Activated naive CD4-positive, alpha-beta T cell treated with anti-CD3 and anti-CD28 coated beads, Interleukin-2, amount 50 U/mL, for 16 hours (primary cell): ENCODE results near the gene STX12.
"Not testable (repeated sequence)": the region's sequence is repeated elsewhere in the genome, so short reads cannot be mapped to it uniquely, and the experiment has no call there.

ENCODE experiments used
- DNase-seq: peaks from one replicate; pipeline ENCODE4 v3.0.0-alpha.2; 2020

Gene STX12

DNA sequence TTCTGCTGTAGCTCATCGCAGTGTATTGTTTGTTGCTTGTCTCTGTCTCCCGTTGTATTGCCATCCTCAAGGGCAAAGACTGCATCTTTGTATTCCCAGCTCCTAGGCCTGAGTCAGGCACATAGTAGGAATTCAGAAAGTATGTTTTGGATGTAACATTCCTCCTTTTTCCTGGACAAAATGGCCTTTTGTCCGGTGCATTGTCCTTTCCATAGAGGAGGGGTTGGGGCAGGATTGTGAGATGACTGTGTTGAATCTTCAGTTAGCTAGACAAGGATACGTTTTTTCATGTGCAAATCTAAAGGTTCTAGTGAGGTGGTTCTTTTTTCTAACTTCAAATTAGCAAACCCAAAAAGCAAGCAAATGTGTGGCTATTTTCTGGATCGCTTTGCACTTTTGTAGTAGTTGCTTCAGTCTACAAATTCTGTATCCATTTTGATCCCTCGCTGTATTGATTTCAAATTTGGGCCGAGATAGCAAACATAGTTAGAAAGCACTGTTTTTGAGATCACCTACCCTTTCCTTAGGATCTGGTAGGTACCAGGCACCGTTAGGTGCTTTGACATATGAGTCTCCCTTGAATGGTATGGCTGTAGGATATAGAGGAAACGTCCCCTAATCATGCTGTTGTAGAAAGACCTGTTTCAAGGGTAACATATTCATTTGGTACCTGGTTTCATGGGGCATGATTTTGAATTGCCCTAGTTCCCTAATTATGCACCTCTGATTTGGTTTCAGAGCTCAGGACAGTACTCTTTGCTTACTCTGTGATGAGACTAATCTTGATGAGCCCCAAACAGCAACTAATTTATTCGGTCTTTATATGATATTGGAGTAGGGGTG is 58.8 kb downstream of the STX12 start:
- no peak for DNase-seq

DNA sequence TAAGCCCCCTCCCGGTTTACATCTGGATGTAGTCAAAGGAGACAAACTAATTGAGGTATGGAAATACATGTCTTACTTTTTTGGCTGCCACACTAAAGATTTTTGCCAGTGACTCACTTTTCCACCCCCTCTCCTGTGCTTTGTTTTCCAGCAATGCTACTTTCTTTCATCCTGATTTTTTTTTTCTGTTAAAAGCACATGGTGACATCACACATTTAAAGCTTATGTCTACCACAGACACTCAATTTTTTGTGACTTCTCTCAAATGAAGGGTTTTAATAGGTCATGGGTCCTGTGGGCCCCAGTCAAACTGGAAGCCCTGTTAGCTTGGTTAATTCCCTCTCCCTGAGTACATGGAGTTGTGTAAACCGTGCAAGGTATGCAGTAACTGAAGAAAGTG is 59.7 kb downstream of the STX12 start:
- DNase-seq, result no peak

DNA sequence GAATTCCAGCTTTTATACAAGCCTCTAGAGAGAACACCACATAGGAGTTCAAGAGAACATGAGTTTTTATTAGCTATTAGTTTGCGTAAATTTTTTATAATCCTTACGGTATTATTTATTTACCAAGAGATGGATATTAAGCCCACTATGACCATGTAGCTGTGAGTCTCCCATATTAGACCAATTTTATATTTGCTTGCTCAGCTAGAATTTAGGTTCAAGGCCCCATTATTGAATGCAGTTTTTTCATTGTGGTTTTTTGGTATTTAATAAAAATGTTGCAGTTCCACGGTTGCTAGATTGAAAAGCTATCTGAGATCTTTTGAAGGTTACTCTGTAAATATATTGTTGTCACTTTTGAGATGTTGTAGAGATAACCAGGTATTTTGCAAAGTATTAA is 60.5 kb downstream of the STX12 start:
- no peak for DNase-seq

DNA sequence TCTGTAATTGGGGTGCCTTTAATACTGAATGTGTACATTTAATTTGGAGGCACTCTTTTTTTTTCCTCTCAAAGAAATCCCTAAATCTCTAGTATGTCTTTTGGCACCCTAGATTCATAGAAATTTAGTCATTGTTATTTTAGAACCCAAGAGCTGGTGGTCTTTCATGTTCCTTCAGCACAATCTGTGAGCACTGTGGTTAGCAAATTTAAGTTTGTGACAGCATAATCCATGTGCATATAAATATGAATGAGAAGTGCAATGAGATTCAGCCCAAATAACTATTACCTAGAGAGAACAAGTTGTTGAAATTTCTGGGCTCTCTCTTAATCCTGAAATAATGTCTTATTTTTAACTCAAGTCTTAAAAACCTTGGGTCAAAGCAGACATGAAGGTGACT is 62.0 kb downstream of the STX12 start:
- no peak for DNase-seq

DNA sequence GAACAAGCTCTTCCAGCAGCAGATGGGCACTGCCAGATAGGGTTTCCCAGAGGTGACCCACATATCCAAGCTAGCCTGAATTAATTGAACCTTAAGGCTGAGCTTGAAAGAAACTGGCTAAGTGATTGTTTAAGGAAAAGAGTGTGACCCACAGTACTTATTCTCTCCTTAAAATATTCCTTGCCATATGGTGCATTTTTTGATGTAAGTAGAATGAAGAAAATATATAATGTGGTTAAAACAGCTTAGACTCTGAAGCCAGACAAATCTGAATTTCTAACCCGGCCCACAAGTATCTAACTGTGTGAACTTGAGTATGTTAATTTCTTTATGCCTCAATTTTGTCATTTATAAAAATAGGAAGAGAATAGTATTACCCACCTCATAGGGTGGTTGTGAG is 62.5 kb downstream of the STX12 start:
- no peak for DNase-seq

DNA sequence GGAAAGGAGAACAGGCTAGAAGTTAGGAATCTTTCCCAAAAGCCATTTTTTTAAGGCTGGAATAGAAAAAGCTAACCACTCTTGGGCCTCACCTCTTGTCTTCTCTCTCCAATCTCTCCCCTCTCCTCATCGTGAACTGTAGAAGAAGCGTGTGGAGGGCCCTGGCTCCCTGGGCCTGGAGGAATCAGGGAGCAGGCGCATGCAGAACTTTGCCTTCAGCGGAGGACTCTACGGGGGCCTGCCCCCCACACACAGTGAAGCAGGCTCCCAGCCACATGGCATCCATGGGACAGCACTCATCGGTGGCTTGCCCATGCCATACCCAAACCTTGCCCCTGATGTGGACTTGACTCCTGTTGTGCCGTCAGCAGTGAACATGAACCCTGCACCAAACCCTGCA is 76.9 kb downstream of the STX12 start:
- DNase-seq, result no peak

DNA sequence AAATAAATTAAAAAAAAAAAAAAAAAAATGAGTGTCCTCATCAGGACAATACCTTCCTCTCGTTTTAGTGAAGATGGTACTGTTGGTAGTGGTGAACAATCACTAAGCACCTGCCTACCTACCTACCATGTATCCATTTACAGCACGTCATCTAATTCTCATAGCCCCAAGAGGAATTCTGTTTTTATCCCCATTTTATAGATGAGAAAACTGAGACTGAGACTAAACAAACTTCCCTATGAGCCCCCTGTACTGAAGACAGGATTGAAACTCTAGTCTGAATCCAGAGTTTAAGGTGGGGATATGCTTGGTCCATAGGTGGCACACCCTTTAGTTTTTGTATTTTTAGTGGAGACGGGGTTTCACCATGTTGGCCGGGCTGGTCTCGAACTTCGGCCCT is 82.1 kb downstream of the STX12 start:
- DNase-seq, result no peak

DNA sequence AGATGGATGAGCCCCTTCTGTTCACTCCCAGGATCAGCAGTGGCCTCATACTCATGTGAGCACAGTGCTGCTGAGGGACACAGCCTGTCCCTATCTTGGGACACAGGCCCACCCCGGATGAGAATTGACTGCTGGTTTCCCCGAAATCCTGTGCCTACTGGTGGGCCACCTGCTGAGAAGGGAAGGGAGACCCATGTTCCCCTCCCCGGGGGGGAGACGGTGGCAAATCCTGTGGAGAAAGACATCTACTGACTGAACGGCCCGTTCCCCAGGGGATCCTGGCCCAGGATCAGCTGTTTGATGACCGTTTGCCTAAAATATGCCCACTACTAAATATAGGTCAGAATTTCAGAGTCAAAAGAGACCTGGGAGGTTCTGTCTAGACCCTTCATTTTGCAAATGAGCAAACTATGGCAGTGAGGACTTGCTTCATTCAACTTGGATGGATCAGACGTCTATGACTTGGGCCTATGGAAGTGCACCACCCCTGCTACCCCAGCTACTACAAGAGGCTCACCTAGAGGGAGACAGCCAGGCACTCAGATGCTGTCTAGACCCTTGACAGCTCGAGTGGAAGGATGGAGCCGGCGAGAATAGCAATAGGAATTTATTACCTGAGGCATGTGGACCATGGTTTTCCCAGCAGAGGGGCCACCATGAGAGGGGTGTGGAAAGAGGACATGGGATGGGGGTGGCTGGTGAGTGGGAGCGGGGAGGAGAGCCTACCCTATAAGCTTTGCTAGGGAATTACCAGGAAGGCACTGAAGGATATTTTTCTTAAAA is 83.7 kb downstream of the STX12 start:
- DNase-seq, result no peak

DNA sequence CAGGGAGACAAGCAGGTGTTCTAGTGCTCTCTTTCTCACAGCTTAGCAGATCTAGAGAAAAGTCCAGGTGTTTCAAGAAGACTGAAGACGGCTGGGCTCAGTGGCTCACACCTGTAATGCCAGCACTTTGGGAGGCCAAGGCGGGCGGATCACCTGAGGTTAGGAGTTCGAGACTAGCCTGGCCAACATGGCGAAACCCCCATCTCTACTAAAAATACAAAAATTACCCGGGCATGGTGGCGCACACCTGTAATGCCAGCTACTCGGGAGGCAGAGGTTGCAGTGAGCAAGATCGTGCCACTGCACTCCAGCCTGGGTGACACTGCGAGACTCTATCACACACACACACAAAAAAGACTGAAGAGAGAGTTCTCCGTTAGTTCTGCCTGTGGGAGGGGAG is 84.5 kb downstream of the STX12 start:
- not testable (repeated sequence) for DNase-seq

DNA sequence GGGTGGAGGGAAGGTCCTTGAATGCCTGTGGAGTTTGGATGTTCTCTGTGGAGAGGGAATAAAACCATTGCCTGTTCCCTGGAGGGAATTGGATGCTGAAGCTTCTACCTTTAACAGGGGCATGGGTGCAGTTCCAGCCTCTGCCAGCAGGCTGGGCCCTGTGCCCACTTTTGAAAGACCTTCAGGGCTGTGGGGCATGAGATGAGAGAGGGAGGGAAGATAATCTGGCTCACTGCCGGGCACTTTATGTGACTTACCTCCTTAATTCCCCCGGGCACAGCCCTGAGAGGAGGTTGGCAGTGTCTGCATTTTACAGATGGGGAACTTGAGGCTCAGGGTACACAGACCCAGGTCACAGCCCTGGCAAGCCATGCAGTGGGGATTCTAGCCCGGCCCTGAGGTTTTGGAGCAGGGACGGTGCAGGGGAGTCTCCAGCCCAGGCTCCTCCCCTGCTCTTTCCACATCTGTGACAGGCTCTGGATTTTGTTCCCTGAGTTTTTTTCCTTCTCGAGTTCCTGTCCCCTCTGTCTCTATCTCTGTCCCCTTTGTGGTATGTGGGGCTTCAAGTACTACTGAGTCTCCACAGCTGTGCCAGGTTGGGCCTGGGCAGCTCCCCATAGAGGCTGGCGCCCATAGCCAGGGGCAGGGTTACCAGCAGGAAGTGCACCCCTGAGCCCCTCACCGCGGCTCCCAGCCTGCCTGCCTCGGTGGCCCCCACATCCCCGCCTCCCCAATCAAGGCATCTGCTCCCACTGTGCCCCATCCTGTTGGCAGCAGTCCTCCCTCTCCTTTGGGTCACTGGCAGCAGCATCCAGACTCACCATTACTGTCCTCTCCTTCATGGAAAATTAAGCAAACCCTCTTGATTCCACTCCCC is 85.3 kb downstream of the STX12 start:
- DNase-seq, result peak; percentile 85

DNA sequence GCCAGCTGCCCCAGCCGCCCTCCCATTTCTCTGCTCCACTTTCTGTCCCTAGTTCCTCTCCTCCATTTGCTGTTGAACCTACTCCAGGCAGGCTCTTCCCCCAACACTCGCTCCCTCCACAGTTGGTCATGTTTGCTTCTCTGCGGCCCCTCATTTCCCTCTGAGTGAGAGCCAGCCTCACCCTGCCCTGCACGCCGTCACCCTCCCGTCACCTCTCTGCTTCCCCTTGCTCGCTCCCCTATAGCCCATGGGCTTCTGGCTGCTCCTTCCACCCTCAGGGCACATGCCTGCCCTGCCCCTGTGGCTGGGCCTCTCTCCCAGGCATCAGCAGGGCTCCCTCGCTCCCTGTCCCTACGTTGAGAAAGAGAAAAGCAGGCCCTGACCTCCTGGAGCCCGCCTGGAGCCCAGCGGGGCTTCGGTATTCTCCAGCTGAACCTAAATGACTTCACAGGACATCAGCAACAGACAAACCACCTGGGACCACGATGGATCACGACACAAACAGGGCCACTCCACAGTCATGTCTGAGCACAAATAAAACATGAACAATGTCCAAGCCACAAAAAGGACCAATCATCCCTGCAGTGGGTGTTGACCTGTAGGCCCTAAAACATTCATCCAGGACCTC is 86.0 kb downstream of the STX12 start:
- DNase-seq, result no peak

DNA sequence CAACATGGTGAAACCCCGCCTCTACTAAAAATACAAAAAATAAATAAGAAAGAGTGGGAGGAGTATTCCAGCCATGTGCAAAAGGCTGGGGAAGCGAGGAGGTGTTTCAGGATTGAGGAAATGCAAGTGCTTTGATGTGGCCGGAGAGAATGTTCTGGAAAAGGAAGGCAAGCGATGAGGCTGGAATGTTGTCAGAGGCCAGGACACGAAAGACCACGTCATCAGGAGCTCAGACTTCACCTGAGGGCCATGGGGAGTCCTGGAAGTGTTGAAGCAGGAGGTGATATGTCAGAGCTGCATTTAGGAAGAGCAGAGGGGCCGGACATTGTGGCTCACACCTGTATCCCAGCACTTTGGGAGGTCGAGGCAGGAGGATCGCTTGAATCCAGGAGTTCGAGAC is 88.4 kb downstream of the STX12 start:
- no peak for DNase-seq

DNA sequence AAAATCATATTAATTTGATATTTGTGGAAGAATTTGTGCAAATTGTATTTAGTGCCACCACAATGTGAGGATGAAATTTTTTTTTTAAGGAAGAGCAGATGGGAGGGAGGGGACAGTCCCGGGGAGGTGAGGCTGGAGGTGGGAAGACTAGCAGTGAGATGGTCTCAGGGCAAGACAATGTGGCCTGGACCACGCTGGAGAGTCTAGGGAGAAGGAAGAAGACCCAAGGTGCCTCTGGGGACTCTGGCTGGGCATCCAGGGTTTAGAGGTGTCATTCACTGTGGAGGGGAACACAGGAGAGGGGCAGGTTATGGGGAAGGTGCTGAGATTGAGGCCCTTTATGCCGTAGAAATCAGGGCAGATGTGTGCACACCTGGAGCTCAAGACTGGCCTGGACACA is 89.0 kb downstream of the STX12 start:
- no peak for DNase-seq

DNA sequence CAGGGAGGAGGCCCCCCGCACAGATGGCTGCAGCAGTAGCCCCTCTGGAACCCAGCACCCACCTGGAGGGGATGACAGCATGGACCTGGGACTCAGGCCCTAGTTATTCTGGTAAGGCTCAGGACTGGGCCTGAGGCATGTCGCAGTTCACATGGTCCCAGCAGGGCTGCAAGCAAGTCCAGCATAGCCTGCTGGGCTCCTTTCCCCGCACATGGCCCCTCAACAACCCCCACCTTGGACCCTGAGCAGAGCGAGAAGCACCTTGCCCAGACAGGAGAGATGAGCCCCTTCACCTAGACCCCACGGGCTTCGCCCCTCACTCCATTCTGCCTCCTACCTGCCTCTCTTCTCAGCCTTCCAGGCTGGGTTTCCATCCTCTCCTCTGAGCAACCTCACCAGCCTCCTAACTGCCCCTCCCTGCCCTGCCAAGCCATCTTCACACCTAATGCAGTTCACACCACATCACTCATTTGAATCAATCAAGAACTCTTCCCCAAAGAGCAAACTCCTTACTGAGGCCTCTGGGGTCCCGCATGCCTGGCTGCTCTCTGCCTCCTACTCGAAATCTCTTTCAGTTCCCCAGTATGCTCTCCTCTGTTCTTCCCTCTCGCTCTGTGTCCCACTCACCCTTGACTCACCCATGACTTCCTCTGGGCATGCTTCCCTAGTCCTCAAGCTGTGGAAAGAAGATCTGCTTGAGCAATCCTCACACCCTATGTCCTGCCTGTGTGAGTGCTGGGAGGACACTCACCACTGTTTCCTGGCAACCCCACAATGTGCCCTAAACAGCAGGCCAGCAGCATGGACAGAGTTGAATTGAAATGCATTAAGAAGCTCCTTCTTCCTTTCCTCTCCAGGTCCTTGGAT is 89.9 kb downstream of the STX12 start:
- DNase-seq, result no peak

DNA sequence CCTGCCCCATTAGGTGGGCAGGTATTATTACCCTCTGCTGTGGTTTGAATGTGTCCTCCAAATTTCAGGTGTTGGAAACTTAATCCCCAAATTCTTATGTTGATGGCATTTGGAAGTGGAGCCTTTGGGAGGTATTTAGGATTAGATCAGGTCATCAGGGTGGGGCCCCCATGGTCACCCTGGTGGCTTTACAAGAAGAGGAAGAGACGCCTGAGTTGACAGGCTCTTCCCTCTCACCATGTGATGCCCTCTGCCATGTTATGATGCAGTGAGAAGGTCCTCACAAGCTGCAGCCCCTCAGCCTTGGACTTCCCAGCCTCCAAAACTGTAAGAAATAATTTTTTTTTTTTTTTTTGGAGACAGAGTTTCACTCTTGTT is 90.5 kb downstream of the STX12 start:
- no peak for DNase-seq

DNA sequence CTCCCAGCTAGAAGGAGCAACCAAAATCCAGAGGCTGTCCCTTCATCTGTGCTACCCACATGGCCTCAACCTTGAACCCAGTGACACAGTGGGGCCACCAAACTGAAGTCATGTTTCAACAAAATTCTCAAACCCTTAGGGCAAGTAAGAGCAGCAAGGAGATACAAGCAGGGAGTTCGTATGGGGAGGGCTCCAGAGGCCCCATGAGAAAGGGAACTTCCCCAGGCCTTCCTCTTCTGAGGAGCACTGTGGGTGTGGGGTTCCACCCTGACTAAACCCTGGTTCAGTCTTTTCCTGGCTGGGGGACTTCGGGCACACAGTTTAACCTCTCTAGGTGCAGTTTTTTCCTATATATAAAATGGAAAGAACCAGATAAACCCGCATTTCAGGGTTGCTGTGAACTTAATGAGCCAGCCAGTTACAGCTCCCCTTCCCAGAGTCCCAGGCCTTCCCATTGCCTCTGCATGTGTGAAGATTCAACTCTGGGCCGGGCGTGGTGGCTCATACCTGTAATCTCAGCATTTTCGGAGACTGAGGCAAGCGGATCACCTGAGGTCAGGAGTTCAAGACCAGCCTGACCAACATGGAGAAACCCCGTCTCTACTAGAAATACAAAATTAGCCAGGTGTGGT is 91.4 kb downstream of the STX12 start:
- peak; percentile 41 for DNase-seq

DNA sequence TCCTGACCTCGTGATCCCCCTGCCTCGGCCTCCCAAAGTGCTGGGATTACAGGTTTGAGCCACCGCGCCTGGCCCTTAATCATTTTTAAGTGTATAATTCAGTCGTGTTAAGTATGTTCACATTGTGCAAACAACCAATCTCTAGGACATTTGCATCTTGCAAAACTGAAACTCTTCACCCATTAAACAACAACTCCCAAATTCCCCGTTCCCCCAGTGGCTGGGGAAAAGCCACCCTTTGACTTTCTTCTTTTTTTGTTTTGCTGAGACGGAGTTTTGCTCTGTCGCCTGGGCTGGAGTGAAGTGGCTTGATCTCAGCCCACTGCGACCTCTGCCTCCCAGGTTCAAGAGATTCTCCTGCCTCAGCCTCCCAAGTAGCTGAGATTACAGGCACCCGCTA is 92.8 kb downstream of the STX12 start:
- no peak for DNase-seq

DNA sequence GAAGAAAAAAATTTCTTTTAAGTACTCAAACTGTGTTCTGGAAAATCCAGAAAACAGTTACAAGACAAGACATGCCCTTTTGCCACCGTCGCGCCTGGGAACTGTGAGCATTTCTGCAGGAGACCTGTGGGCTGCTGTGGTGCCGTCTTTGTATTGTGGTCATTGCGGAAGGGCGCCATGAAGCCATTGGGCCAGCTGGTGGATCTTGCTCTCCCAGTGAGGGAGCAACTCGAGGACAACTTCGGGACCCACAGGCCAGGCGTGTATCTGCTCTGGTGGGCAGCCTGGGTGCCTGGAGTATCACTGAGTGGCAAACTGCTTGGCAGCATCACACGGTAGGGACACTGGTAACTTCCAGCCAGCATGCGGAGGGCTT is 95.5 kb downstream of the STX12 start:
- DNase-seq, result no peak

DNA sequence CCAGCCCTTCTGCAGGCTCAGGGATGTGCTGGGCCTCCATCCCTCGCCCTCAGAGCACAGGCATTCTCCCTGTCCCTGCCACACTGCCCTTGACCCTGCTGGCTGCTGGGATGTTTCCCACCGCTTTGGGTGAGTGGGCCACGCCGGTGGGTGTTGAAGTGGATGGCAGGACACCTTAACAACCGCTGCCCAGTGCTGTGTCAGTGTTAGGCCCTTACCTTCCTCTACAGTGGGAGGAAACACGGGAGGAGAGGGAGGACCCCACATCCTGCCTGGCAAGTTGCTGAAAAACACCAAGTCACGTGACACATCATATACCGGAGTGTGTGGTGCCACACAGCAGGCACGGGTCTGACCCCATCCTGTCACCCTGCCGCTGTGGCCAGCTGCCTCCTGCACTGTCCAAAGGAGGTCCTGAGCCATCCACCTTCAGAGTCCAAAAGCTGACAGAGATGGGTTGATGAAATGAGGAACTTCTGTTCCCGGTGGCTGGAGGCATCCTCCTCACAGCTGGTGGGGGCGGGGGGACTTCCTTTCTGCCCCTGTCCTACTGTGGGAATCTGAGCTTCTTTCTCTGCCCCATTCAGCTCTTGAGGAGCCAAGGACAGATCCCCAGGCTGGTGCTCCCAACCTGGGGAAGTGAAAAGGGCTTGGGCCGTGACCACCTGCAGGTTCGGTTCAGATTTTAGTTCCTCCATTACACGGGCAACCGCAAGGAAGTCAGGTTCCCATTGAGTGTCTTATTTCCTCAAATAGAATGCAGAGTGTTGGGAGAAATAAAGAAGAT is 96.1 kb downstream of the STX12 start:
- peak; percentile 43 for DNase-seq

DNA sequence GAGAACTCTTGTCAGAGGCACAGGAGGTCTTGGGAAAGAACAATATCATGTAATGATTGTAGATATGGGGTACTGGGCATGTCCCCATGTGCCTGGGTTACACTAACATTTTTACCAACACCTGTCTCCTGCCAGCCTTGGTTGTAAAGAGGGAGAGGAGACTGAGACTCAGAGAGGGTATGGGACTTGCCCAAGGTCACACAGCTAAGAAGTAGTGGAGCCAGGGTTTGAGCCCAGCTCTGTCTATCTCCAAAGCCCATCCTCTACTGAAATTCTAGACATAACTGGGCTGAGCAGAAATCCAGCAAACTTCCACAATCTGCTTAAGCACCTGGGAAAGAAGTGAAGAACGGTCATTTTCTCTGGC is 96.7 kb downstream of the STX12 start:
- no peak for DNase-seq

DNA sequence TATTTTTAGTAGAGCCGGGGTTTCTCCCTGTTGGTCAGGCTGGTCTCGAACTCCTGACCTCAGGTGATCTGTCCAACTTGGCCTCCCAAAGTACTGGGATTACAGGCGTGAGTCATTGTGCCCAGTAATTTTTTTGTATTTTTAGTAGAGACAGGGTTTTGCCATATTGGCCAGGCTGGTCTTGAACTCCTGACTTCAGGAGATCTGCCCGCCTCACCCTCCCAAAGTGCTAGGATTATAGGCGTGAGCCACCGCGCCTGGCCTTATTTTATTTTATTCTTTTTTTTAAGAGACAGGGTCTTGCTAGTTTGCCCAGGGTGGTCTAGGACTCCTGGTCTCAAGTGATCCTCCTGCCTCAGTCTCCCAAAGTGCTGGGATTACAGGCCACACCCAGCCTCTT is 98.1 kb downstream of the STX12 start:
- not testable (repeated sequence) for DNase-seq
